ENCODE results near the gene GOLGA8B. TPM values are rescaled to one million over a fixed set of nuclear protein-coding genes. Genes with fewer than 3 reads are reported as not detected.
"Not testable (repeated sequence)": the region's sequence is repeated elsewhere in the genome, so short reads cannot be mapped to it uniquely, and the experiment has no call there.

The GOLGA8B gene
- total RNA-seq, 8 experiments from 2014 or later: 25.2 to 84.8 (median 48.2) TPM

- WGBS, 10 experiments: 80 to 100% (median 98%) methylated on average over 1 to 4 of the region's 4 CpGs; no CpG with 5 or more reads in 2 of the 10 experiments
- H3K4me3 ChIP-seq; H3K4me1 ChIP-seq (replicated peaks in 1 of 2); H3K27ac ChIP-seq: not testable (repeated sequence)
- in situ Hi-C loops (cut with MboI; ENCODE audit: low pct_unique_long_range_greater_than_20kb in 2 of 9, low sequenced_read_pairs in 9 of 9, unreplicated experiment in 9 of 9): loop anchor here in 3 of 9 experiments (25.0 kb wide), 3 partner anchors 215 to 515 kb away; partner anchors contain the start of gene LPCAT4 (in 2 of the 3)
- peak in 1 of 8 experiments; percentile 30 for ATAC-seq (replicated peaks in 6 of 8)
Observed at GRCh38 chr15:34577658-34578282, 5.7 kb downstream of the GOLGA8B start.

GRCh38 chr15:34575035-34575434 is 8.4 kb downstream of the GOLGA8B start:
- not testable (repeated sequence) for H3K4me1 ChIP-seq (replicated peaks in 1 of 2); ATAC-seq (replicated peaks in 6 of 8); H3K27ac ChIP-seq; H3K4me3 ChIP-seq
- no CpG with 5 or more reads among the region's 12 CpGs for WGBS, 10 experiments
- in situ Hi-C loops (cut with MboI; ENCODE audit: low pct_unique_long_range_greater_than_20kb in 2 of 9, low sequenced_read_pairs in 9 of 9, unreplicated experiment in 9 of 9): loop anchor here in 3 of 9 experiments (25.0 kb wide), 3 partner anchors 213 to 513 kb away; partner anchors contain the start of gene LPCAT4 (in 2 of the 3)

- WGBS, 10 experiments: no CpG with 5 or more reads among the region's 6 CpGs
- H3K4me3 ChIP-seq; in situ Hi-C loops (cut with MboI; ENCODE audit: low pct_unique_long_range_greater_than_20kb in 2 of 9, low sequenced_read_pairs in 9 of 9, unreplicated experiment in 9 of 9); H3K4me1 ChIP-seq (replicated peaks in 1 of 2); ATAC-seq (replicated peaks in 6 of 8); H3K27ac ChIP-seq: not testable (repeated sequence)
Observed at GRCh38 chr15:34572921-34573320, 10.5 kb downstream of the GOLGA8B start.

- H3K4me3 ChIP-seq; ATAC-seq (replicated peaks in 6 of 8); H3K4me1 ChIP-seq (replicated peaks in 1 of 2); H3K27ac ChIP-seq; in situ Hi-C loops (cut with MboI; ENCODE audit: low pct_unique_long_range_greater_than_20kb in 2 of 9, low sequenced_read_pairs in 9 of 9, unreplicated experiment in 9 of 9): not testable (repeated sequence)
- whole genome bisulfite sequencing, 10 experiments: 20 to 100% (median 89%) methylated on average over 1 to 10 of the region's 13 CpGs; no CpG with 5 or more reads in 2 of the 10 experiments
Observed at GRCh38 chr15:34572019-34572641, 11.3 kb downstream of the GOLGA8B start.

GRCh38 chr15:34569670-34570396 is 13.6 kb downstream of the GOLGA8B start:
- H3K27ac ChIP-seq; H3K4me1 ChIP-seq (replicated peaks in 1 of 2); in situ Hi-C loops (cut with MboI; ENCODE audit: low pct_unique_long_range_greater_than_20kb in 2 of 9, low sequenced_read_pairs in 9 of 9, unreplicated experiment in 9 of 9); H3K4me3 ChIP-seq; ATAC-seq (replicated peaks in 6 of 8): not testable (repeated sequence)
- WGBS, 10 experiments: no CpG with 5 or more reads among the region's 4 CpGs

GRCh38 chr15:34567174-34567573 is 16.3 kb downstream of the GOLGA8B start:
- H3K27ac ChIP-seq; ATAC-seq (replicated peaks in 6 of 8); H3K4me3 ChIP-seq; in situ Hi-C loops (cut with MboI; ENCODE audit: low pct_unique_long_range_greater_than_20kb in 2 of 9, low sequenced_read_pairs in 9 of 9, unreplicated experiment in 9 of 9); H3K4me1 ChIP-seq (replicated peaks in 1 of 2): not testable (repeated sequence)
- WGBS, 10 experiments: no CpG with 5 or more reads among the region's 12 CpGs

- H3K27ac ChIP-seq; H3K4me1 ChIP-seq (replicated peaks in 1 of 2); ATAC-seq (replicated peaks in 6 of 8); H3K4me3 ChIP-seq; in situ Hi-C loops (cut with MboI; ENCODE audit: low pct_unique_long_range_greater_than_20kb in 2 of 9, low sequenced_read_pairs in 9 of 9, unreplicated experiment in 9 of 9): not testable (repeated sequence)
- WGBS, 10 experiments: 93% methylated on average over 3 of the region's 5 CpGs; no CpG with 5 or more reads in 9 of the 10 experiments
Observed at GRCh38 chr15:34564711-34565110, 18.7 kb downstream of the GOLGA8B start.

GRCh38 chr15:34560814-34561213 is 22.6 kb downstream of the GOLGA8B start:
- H3K4me1 ChIP-seq (replicated peaks in 1 of 2); H3K27ac ChIP-seq; in situ Hi-C loops (cut with MboI; ENCODE audit: low pct_unique_long_range_greater_than_20kb in 2 of 9, low sequenced_read_pairs in 9 of 9, unreplicated experiment in 9 of 9); ATAC-seq (replicated peaks in 6 of 8); H3K4me3 ChIP-seq: not testable (repeated sequence)
- WGBS, 10 experiments: no CpG with 5 or more reads among the region's 6 CpGs

- H3K4me1 ChIP-seq (replicated peaks in 1 of 2); ATAC-seq (replicated peaks in 6 of 8); H3K27ac ChIP-seq; H3K4me3 ChIP-seq; in situ Hi-C loops (cut with MboI; ENCODE audit: low pct_unique_long_range_greater_than_20kb in 2 of 9, low sequenced_read_pairs in 9 of 9, unreplicated experiment in 9 of 9): not testable (repeated sequence)
- WGBS, 10 experiments: no CpG with 5 or more reads among the region's 5 CpGs
Observed at GRCh38 chr15:34559764-34560163, 23.7 kb downstream of the GOLGA8B start.

GRCh38 chr15:34555162-34555561 is 28.3 kb downstream of the GOLGA8B start:
- H3K4me1 ChIP-seq (replicated peaks in 1 of 2); in situ Hi-C loops (cut with MboI; ENCODE audit: low pct_unique_long_range_greater_than_20kb in 2 of 9, low sequenced_read_pairs in 9 of 9, unreplicated experiment in 9 of 9); H3K27ac ChIP-seq; ATAC-seq (replicated peaks in 6 of 8); H3K4me3 ChIP-seq: not testable (repeated sequence)
- no CpG with 5 or more reads among the region's 7 CpGs for WGBS, 10 experiments

GRCh38 chr15:34554716-34555115 is 28.7 kb downstream of the GOLGA8B start:
- ATAC-seq (replicated peaks in 6 of 8); in situ Hi-C loops (cut with MboI; ENCODE audit: low pct_unique_long_range_greater_than_20kb in 2 of 9, low sequenced_read_pairs in 9 of 9, unreplicated experiment in 9 of 9); H3K4me1 ChIP-seq (replicated peaks in 1 of 2); H3K27ac ChIP-seq; H3K4me3 ChIP-seq: not testable (repeated sequence)
- no CpG with 5 or more reads among the region's 9 CpGs for WGBS, 10 experiments

GRCh38 chr15:34554126-34554525 is 29.3 kb downstream of the GOLGA8B start:
- no CpG with 5 or more reads among the region's 5 CpGs for WGBS, 10 experiments
- H3K4me1 ChIP-seq (replicated peaks in 1 of 2); in situ Hi-C loops (cut with MboI; ENCODE audit: low pct_unique_long_range_greater_than_20kb in 2 of 9, low sequenced_read_pairs in 9 of 9, unreplicated experiment in 9 of 9); H3K27ac ChIP-seq; ATAC-seq (replicated peaks in 6 of 8); H3K4me3 ChIP-seq: not testable (repeated sequence)

GRCh38 chr15:34550129-34550528 is 33.3 kb downstream of the GOLGA8B start:
- H3K27ac ChIP-seq; H3K4me1 ChIP-seq (replicated peaks in 1 of 2); ATAC-seq (replicated peaks in 6 of 8); in situ Hi-C loops (cut with MboI; ENCODE audit: low pct_unique_long_range_greater_than_20kb in 2 of 9, low sequenced_read_pairs in 9 of 9, unreplicated experiment in 9 of 9); H3K4me3 ChIP-seq: not testable (repeated sequence)
- no CpG with 5 or more reads among the region's 3 CpGs for WGBS, 10 experiments

Measured in motor neuron (in vitro differentiated cells).